T-helper 1 cell treated with Interleukin-12 subunit alpha and Interleukin-12 subunit beta and Interleukin-4 antibody, amounts not matched to agents 30 ng/mL and 1 ng/mL, for 36 hours (primary cell): ENCODE measurements around the gene TRHDE. TPM values are rescaled to one million over a fixed set of nuclear protein-coding genes. Genes with fewer than 3 reads are reported as not detected.
"Not testable (repeated sequence)": the region's sequence is repeated elsewhere in the genome, so short reads cannot be mapped to it uniquely, and the experiment has no call there.

Source experiments
- intact Hi-C: fragments of 100-400 bp; cut with micrococcal nuclease; formaldehyde crosslinking; loops from one replicate; pipeline ENCODE4 v1.15.1; 2024
- total RNA-seq: library from RNA; stranded (reverse); gene quantifications from 2 replicates; pipeline ENCODE4 v1.2.3, GENCODE V29; 2022

TRHDE gene
- total RNA-seq, 1 donor from 2014 or later, result not detected

DNA sequence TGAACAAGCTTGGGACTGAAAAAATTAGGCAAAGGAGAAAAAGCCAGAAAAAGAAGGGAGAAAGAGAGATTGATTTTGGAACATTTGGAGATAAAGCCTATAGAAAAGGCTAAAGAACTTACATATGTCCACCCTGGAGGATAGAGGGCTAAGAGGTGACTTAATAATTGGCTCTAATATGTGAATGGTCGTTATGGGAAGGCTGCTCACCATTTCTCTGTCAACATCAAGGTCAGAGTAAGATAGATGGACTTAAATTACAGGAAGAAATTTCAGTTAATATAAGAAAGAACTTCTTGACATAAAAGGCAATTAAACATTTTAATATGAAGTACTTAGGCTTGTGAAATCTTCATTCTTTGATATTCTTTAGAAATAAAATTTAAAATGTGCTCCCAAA lies 238.6 kb downstream of the TRHDE start:
- intact Hi-C loops, result no loop called here

DNA sequence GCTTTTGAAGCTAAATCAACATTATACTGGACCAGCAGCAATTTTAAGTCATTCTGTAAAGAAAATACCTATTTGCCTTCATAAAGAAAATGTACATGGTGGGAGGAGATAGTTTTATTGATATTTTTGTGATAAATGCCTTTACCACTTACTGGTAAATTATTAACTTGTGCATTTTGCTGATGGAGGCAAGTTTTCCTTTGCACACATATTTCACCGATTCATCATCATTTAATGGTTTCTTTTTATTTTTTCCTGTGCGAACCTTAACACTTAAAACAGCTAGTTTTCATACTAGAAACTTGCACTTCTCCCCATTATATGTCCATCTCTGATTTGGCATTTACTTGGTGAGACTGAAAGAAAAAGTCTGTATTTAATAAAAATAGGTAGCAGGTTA lies 239.3 kb downstream of the TRHDE start:
- intact Hi-C loops, result no loop called here

- intact Hi-C loops, result no loop called here
These were observed 239.7 kb downstream of the TRHDE start for GRCh38 chr12:72511906-72512305.

- intact Hi-C loops, result not testable (repeated sequence)
These were observed 248.0 kb downstream of the TRHDE start for GRCh38 chr12:72520044-72520678.

GRCh38 chr12:72521326-72521725 lies 249.2 kb downstream of the TRHDE start:
- intact Hi-C loops, result no loop called here

DNA sequence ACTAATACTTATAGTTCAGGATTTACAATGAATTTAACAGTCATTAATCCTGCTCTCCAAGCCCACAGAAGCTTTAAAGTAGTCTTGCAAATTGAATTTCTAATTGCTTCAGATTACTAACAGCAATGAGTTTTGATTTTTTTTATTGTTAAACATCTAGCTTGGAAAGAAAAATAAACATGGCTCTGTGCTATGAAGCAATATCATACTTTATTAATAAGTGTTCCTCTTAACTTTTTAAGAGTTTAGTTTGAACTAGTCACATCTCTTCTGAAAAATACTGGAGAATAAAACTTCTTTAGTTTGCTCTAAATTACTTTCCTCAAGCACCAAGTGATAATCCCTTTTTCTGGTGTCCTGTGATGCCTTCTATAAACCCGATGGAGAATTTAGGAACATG lies 250.2 kb downstream of the TRHDE start:
- intact Hi-C loops, result no loop called here

GRCh38 chr12:72523754-72524153 lies 251.6 kb downstream of the TRHDE start:
- intact Hi-C loops, result no loop called here

DNA sequence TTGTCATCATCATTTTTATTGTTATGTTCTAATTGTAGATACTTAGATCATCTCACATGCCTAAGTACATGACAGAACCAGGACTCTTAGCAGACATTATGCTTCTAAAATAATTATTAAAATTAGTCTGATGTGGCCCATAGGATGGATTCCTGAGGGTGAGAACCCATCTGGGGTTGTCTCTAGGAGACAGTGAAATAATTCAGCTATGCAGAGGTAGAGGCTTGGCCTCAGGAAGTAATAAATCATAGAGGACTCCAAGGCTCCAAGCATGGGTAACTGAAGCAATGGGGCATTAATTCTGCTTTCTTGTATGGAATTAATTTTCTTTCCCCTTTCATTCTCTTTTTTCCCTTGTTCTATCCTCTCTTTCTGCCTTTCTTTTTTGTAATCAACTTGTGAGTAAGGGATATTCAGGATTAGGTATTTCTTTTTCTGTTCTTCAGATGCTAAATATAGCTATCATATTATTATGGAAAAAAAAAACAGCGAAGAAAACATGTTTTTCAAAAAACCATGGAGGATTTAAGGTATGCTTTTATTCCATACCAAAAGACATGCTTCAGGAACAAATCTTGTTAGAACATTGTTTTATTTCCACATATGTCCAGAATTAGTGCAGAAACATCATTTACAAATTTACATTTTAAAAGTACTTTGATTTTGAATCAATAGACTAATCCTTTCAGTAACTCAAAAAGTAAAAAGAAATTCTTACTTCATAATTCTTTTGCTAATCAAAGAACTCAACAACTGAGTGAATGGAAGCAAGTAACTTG lies 263.2 kb downstream of the TRHDE start:
- intact Hi-C loops, result no loop called here

DNA sequence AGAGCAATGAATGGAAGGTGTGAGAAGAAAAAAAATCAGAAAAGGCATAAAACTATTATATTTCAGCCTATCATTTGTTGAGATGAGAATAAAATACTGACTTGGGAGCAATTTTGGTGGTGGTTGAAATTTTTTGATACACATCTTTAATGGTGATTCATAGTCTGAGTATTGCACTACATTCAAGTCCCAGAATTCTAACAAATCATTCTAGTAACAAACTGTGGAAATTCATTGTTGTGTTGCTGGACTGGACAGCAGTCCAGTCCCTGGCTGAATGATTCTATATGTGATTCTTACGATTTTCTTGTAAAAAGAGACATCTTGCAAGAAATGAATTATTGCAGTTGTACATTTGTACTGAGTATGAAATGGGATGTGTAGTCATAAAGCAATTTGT lies 268.6 kb downstream of the TRHDE start:
- intact Hi-C loops, result no loop called here

DNA sequence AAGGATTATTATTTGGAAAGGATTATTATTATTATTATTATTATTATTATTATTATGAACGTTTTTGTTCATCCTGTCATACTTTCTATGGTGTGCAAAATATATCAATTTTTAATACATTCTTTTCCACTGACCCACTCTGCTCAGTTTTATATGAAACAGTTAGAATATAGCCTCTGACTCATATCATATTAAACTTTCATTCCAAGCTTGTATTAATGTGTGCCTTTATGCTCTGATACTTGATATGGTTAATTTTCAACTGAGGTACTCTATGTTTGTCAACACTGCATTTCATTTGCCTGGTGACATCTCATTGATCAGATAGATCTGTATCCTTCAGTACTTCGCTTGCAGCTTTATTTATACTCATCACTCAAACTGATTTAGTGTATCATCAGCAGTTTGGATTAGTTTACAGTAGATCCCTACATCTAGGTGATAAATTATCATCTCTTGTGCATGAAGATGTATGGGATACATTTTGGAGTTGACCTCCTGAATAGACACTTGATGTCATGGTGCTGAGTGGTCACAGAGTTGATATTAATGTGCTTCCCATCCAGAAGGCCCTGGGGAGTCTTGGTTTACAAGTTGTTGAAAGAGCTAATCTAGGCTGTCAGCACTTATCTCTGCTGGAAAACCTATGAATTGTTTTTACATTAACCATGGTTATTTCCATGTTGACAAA lies 271.8 kb downstream of the TRHDE start:
- intact Hi-C loops, result no loop called here

DNA sequence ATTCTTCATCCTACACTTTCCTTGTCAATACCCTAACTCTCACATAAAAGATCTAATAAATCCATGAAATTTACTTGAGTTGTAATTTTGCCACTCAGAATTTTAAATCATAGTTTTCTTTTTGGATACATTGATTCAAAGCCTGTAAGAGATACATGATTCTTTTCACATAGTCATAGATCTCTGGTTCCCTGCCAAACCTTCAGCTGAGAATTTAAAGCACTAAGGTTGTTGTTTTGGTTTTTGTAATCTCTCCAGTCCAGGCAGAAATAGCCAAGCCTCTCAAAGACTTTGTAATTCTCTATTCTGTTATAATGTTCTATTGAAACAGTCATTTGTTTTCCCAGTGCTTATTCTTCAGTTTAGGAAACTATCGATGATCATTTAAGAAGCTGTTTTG lies 273.9 kb downstream of the TRHDE start:
- intact Hi-C loops, result no loop called here

DNA sequence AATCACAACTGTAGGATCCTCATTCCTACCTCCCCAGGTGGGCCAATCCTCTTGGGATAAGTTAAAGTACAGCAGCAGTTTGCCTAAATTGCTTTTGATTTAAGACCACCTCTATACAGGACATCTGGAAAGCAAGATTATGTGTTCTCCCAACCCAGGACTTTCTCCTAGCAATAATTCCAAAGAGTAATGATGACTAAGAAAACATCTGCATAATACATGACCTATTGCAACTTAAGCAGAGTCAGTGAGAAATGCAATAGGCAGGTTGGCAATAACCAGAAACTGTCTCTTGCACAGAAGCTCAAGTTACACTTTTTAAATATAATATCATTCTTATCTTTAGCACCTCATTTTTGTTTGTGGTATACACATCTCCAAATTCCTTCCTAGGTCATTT lies 275.4 kb downstream of the TRHDE start:
- intact Hi-C loops, result no loop called here

DNA sequence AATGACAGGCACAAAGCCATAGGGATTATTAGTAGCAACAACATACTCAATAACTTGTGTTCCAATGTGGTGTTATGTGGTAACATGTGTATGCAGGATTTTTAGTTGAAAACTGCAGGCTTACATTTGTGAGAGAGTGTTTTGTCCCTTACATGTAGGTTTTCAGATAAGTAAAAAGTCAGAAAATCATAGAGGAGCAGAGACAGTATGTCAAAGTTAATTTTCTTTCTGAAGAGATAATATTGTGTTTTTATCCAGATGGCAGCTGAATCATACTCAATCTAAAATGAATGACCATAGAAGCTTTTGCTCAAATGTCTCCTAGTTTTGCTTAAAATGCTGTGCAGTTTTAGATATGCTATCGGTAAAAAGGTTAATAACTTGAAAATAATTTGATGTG lies 277.0 kb downstream of the TRHDE start:
- intact Hi-C loops, result no loop called here

DNA sequence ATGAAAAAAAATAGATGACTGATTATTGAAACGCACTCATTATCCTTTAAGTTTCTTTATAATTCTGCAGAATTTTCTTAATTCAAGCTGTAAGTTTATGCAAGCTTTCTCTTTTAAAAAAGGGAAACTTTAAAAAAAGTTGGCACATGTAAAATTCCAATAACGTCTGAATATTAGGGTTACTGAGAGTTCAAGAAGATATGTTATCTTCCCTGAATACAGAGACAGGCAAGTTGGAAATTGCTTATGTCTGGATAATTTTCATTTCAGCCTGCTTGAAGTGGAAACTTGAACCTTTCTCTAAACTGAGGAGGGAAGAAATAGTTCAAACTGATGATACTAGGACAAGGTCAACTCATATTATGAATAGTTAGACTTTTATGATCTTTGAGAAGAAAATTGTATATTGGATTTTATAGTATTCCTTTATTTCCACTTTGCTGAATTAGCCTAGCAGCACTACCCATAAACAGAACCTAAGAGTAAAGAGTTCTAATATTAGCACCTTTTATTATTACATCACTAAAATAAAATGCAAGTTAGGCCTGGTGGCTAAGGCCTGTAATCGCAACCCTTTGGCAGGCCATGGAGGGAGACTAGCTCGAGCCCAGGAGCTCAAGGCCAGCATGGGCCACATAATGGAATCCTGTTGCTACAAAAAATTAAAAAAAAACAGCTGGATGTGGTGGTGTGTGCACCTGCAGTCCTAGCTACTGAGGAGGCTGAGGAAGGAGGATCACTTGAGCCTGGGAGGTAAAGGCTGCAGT lies 288.0 kb downstream of the TRHDE start:
- intact Hi-C loops, result no loop called here

DNA sequence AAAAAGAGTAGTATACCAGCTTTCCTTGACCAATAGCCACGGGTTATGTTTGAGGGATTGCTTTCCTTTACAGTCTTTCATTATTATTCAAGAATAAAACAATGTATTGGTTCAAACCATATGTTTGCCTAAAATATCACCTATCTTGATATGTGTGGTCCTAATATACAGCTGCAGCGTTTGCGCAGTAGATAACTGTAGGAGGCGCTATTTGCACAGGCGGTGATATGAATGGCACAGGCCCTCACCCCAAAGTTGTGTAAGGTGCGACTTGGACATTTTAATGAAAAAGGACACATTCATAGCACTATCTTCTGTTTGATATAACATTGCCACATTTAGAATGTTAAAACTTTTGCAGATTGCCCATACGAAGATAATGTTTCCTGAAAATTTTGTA lies 298.4 kb downstream of the TRHDE start:
- intact Hi-C loops, result no loop called here

DNA sequence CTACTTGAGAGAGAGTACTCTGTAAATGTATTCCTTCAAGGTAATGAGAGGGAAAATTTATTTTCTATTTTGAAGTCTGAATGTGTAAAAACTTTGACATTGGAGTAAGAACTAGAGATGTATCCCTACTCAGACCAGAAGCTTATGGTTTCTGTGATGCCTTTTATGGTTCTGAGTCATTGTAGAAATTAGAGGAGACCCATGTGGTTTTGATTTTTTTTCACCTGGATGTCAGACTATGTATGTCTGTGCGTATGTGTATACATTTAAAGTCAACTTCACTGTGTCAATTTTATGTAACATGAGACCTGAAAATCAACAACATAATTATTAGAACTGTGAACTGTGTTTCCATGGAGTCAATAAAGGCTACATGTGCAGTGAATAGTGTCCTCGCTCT lies 302.0 kb downstream of the TRHDE start:
- intact Hi-C loops, result no loop called here

- intact Hi-C loops, result no loop called here
These were observed 306.2 kb downstream of the TRHDE start for GRCh38 chr12:72578327-72578726.

GRCh38 chr12:72586456-72586855 lies 314.3 kb downstream of the TRHDE start:
- intact Hi-C loops, result no loop called here

DNA sequence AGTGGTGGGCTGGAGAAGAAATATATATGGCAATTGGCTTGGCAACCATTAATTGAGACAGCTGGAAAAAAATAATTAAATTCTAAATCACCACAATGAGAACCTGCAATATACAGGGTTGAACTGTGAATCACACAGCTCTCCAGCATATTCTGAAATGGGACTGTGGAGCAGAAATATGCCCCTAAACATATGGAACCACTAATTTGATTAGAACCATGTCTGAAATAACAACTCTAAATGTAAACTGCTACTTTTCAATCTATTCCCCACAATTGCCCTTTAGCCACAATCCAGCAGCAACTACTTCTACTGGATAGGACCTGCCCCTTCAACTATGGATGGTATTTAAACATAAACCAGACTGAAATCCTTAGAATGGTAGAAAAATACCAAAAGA lies 330.4 kb downstream of the TRHDE start:
- intact Hi-C loops, result no loop called here

GRCh38 chr12:72605975-72606374 lies 333.8 kb downstream of the TRHDE start:
- intact Hi-C loops, result no loop called here

GRCh38 chr12:72610342-72610741 lies 338.2 kb downstream of the TRHDE start:
- intact Hi-C loops, result no loop called here

GRCh38 chr12:72610854-72611358 lies 338.7 kb downstream of the TRHDE start:
- intact Hi-C loops, result no loop called here
